ENCODE data around the gene RECK. TPM values are rescaled to one million over a fixed set of nuclear protein-coding genes. Genes with fewer than 3 reads are reported as not detected.

The RECK gene
- total and polyA plus RNA-seq, 3 donors from 2014 or later, result 10.1 to 17.6 (median 15.4) TPM

- no peaks in the 10 kb centered on the region for H3K36me3 ChIP-seq (ENCODE audit: low read depth, missing control alignments)
- peak overlapping the region; percentile 57 to 81 for H3K27ac ChIP-seq
- no peak for TF ChIP-seq POLR2A (IDR thresholded peaks at IDR 0.05)
- TF ChIP-seq CTCF (IDR thresholded peaks at IDR 0.05), result no peak
- no peaks in the 10 kb centered on the region for H3K9me3 ChIP-seq
- H3K4me1 ChIP-seq, result peaks cover 9% of the 10 kb centered on the region
- H3K4me3 ChIP-seq, result no peak overlapping the region
- intact Hi-C loops (cut with DNase I; ENCODE audit: low total_unique reads), result loop anchor here (10.0 kb wide), 1 partner anchor 58 kb away; no protein-coding TSS in a partner anchor
- 39 to 53% methylated on average over 3 to 9 of the region's 9 CpGs for WGBS, 2 donors
- DNase-seq, result peak; percentile 60
- H3K27me3 ChIP-seq, result no peaks in the 10 kb centered on the region
Observed at GRCh38 chr9:36163049-36163785, 126.5 kb downstream of the RECK start.

- intact Hi-C loops (cut with DNase I; ENCODE audit: low total_unique reads), result loop anchor here (10.0 kb wide), 1 partner anchor 59 kb away; no protein-coding TSS in a partner anchor
- TF ChIP-seq POLR2A (IDR thresholded peaks at IDR 0.05) (no peak), CTCF (IDR thresholded peaks at IDR 0.05) (no peak)
- H3K9me3 ChIP-seq, result no peaks in the 10 kb centered on the region
- H3K4me3 ChIP-seq, result no peak overlapping the region
- DNase-seq, result no peak
- no peaks in the 10 kb centered on the region for H3K27me3 ChIP-seq
- no peaks in the 10 kb centered on the region for H3K36me3 ChIP-seq (ENCODE audit: low read depth, missing control alignments)
- peak overlapping the region; percentile 57 to 81 for H3K27ac ChIP-seq
- H3K4me1 ChIP-seq, result peaks cover 9% of the 10 kb centered on the region
- WGBS, 2 donors, result 62 to 75% methylated on average over 4 of the region's 4 CpGs
Observed at GRCh38 chr9:36163786-36164170, 127.1 kb downstream of the RECK start.

GRCh38 chr9:36164372-36164771, 127.7 kb downstream of the RECK start:
- TF ChIP-seq POLR2A (IDR thresholded peaks at IDR 0.05) (no peak), CTCF (IDR thresholded peaks at IDR 0.05) (no peak)
- WGBS, 2 donors, result 88 to 90% methylated on average over 6 of the region's 6 CpGs
- H3K36me3 ChIP-seq (ENCODE audit: low read depth, missing control alignments), result no peaks in the 10 kb centered on the region
- H3K4me3 ChIP-seq, result no peak overlapping the region
- H3K9me3 ChIP-seq, result no peaks in the 10 kb centered on the region
- intact Hi-C loops (cut with DNase I; ENCODE audit: low total_unique reads), result loop anchor here (10.0 kb wide), 1 partner anchor 60 kb away; no protein-coding TSS in a partner anchor
- H3K27me3 ChIP-seq, result no peaks in the 10 kb centered on the region
- no peak for DNase-seq
- H3K4me1 ChIP-seq, result peaks cover 9% of the 10 kb centered on the region
- peak overlapping the region in 1 of 2 donors; percentile 74 for H3K27ac ChIP-seq

GRCh38 chr9:36164989-36165388, 128.3 kb downstream of the RECK start:
- no peak overlapping the region for H3K4me3 ChIP-seq
- H3K9me3 ChIP-seq, result no peaks in the 10 kb centered on the region
- intact Hi-C loops (cut with DNase I; ENCODE audit: low total_unique reads), result loop anchor here (5.0 to 10.0 kb wide), 2 partner anchors 60 to 157 kb away; no protein-coding TSS in a partner anchor
- no peak for DNase-seq
- no peaks in the 10 kb centered on the region for H3K27me3 ChIP-seq
- WGBS, 2 donors, result 66 to 77% methylated on average over 3 of the region's 3 CpGs
- H3K4me1 ChIP-seq, result peaks cover 9% of the 10 kb centered on the region
- H3K27ac ChIP-seq, result peak overlapping the region in 1 of 2 donors; percentile 74
- no peak for TF ChIP-seq CTCF (IDR thresholded peaks at IDR 0.05)
- no peak for TF ChIP-seq POLR2A (IDR thresholded peaks at IDR 0.05)
- H3K36me3 ChIP-seq (ENCODE audit: low read depth, missing control alignments), result no peaks in the 10 kb centered on the region
